Left colon (tissue), 2 donors: ENCODE results near the gene BANP. TPM values are rescaled to one million over a fixed set of nuclear protein-coding genes. Genes with fewer than 3 reads are reported as not detected.
"Not testable (repeated sequence)": the region's sequence is repeated elsewhere in the genome, so short reads cannot be mapped to it uniquely, and the experiment has no call there.

ENCODE experiments used
- ATAC-seq: fragments of 200-7000 bp; cut with Tn5 transposase; one replicate; pipeline ENCODE4 v1.9.1; 2020; ENCODE audit warnings: mild to moderate bottlenecking, moderate library complexity
- DNase-seq, 2 donors: peaks; one replicate each; pipeline ENCODE4 v3.0.0-alpha.2; 2020
- intact Hi-C, 2 donors: fragments of 100-400 bp; cut with DNase I in 1 of 2; cut with micrococcal nuclease in 1 of 2; formaldehyde crosslinking; loops; one replicate each; pipeline versions ENCODE4 v1.11.2 to v1.14.0; 2022; cut with DNase I, micrococcal nuclease
- total RNA-seq, 2 donors: library from RNA; stranded (reverse); fragmentation: NEBNext Ultra II Directional; extraction: Animal tissue kit (Norgen Biotek cat#: 25700); gene quantifications; one replicate each; pipeline ENCODE4 v1.2.1, GENCODE V29; 2021
- donor health status: DM: no; HTN: no; CAD: no.
- donor health status: DM: yes; HTN: yes; CAD: no.

BANP gene
- total RNA-seq, 2 donors from 2014 or later = 19.5 to 20.2 TPM

DNA sequence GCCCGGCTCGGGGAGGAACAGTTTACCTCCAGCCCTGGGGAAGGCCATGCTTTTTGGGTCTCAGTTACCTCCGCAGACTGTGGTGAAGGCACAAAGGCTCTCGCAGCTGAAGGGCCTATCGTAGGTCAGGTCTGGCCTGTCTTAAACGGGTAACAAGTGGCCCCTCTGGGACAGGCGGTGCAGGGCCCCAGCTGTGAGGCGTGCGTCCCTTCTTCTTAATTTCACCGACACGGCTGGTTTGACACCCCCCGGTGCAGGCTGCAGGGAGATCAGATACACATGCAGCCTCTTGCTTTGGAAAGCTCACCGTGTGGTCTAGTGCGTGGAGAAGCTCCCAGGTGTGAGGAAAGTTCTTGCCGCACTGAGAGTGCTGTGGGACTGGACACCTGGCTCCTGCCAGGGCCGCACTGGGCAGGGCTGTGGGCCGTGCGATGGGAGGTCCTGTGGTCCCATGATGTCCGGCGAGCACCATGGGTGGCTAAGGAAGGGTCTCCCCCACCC is 162.4 kb downstream of the BANP start:
- intact Hi-C loops = no loop called here
- no peak for DNase-seq
- ATAC-seq = no peak

GRCh38 chr16:88114541-88115228 is 163.5 kb downstream of the BANP start:
- not testable (repeated sequence) for DNase-seq, ATAC-seq

DNA sequence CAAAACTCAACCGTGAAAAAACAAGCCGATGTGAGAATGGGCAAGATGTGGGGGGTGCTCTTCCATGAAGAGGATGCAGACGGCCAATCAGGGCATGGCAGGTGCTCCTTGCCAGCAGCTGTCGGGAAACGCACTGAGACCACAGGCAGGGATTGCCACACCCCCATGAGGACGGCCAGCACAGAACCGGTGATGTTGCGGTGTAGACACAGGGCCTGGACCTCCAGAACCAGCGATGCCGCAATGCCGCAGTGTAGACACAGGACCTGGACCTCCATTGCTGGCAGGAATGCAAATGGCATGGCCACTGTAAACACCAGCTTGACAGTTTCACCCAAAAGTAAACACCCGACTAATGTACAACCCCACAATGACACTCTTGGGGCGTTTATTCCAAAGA is 164.9 kb downstream of the BANP start:
- intact Hi-C loops = no loop called here
- DNase-seq = no peak

More at GRCh38 chr16:88114541-88115228, 163.5 kb downstream of the BANP start:
- intact Hi-C loops = not testable (repeated sequence)

GRCh38 chr16:88117476-88117868 is 166.2 kb downstream of the BANP start:
- ATAC-seq = no peak
- DNase-seq = no peak
- intact Hi-C loops = no loop called here

More for the DNA sequence above, 164.9 kb downstream of the BANP start:
- no peak for ATAC-seq

DNA sequence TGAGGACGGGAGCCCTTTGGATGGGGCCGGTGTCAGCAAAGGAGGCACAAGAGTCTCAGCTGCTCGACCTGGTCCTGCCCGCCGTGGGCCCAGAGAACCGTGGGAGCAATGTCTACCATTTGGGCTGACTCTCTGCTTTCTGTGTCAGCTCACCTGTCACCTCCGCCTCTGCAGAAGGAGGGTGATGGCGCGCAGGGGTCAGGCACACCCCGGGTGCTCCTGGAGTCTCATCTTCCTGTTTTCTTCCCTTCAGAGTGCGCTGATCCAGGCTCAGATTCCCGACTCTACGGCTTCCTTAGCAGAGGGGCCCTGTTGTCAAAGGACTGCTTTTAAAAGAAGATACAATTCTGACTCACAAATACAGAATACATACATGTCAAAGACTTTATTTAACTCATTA is 167.1 kb downstream of the BANP start:
- DNase-seq = no peak
- intact Hi-C loops = no loop called here
- ATAC-seq = no peak

DNA sequence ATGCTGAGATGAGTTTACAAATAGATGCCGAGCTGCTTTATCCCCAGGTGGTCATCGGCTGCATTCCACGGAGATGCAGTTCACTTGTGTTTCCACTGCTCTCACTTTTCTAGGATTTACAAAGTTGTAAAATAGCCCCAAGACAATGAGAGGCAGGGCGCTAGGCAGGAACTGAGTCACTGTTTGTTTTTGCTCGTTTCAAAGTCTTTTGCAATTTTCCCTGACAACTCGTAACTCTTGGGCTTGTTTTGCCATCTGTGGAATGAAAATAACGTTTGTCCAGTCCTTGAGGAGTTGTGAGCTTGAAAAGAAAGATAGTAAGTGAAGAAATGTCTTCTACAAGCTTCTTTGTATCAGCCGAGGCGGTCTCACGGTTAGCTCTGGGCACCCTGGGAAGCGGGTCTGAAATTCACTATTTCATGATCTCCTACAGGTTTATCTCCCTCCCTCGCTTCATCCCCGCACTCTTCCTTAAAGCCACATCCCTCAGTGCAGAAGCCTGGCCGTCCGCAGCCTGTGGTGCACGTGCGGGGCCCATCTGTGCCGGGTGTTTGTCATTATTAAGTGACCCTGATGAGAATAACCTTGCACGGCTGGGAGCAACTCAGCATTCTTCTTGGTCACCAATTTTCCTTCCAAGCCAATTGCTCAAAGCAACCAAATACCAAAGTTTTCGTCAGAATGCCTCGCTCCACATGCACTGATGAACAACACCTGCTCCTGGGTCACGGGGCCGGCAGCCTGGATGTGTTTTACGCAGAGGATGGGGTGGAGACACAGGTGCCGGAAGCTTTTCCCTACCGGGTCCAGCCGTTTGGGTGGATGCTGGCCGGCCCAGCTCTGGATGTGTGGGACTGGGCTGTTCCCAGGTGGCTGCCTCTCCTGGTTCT is 167.9 kb downstream of the BANP start:
- ATAC-seq, DNase-seq, intact Hi-C loops: not testable (repeated sequence)

DNA sequence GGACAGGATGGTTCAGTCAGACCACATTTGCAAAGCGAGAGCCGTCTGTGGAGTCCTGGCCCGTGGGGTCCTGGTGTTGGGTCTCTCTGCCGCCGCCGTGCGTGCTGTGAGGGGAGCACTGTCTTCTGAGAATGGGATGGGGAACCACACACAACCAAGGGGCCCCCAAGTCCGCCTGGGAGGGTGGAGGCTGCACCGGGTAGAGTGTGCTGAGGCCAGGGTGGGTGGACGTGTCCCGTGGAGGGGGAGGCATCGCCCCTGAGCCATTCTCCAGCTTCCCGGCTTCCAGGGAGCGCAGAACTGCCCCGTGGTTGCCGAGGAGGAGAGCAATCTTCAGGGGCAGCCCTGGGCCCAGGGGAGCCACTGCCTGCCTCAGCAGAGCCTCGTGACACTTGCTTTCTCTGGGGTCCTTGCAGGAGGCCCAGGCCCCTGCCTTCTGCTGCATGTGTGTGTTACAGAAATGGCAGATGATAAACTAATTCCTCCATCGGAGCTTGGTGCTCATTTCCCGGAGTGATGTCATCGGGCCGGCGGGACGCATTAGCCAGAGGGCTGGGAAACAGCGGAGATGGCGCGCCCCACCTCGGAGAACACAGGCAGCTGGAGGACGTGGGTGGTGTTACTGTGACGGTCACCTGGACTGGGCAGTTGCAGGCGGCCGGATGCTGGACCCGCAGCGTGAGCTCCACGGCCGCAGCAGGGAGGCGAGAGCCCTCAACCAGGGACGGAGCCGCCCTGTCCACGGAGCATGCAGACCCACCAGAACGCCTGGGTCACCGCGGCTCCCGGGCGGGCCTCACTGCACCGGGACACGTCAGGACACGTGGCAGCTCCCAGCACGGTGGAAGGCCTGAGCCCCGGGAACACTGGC is 168.9 kb downstream of the BANP start:
- ATAC-seq, intact Hi-C loops, DNase-seq: not testable (repeated sequence)

- DNase-seq (no peak), ATAC-seq (no peak)
- intact Hi-C loops = no loop called here
Measured at GRCh38 chr16:88120812-88121211, 169.6 kb downstream of the BANP start.

- intact Hi-C loops, ATAC-seq, DNase-seq: not testable (repeated sequence)
Measured at GRCh38 chr16:88121391-88121790, 170.2 kb downstream of the BANP start.

DNA sequence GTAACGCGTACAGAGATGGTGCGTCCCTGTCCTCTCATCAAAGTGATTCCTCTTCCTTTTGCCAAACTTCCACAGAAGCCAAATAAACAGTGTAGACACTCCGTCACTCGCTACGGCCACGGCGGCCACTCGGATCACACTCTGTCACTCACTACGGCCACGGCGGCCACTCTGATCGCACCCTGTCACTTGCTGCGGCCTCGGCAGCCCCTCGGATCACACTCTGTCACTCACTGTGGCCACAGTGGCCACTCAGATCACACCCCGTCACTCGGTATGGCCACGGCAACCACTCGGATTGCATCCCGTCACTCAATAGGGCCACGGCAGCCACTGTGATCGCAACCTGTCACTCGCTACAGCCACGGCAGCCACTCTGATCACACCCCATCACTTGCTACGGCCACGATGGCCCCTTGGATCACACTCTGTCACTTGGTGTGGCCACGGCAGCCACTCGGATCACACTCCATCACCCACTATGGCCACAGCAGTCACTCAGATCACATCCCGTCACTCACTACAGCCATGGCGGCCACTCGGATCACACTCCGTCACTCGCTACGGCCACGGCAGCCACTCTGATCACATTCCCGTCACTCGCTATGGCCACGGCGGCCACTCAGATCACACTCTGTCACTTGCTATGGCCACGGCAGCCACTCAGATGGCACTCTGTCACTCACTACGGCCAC is 170.8 kb downstream of the BANP start:
- no peak for ATAC-seq
- intact Hi-C loops = no loop called here

More for the DNA sequence above, 170.8 kb downstream of the BANP start:
- no peak for DNase-seq

Other genes with a start within 250 kb of the BANP start
- 100 to 1,000 TPM in 1 of 2 donors, 10 to 100 TPM in 1; 28.7 to 118 TPM for gene KLHDC4, start 185.4 kb upstream of the BANP start, total RNA-seq
- gene SLC7A5, start 81.9 kb upstream of the BANP start, total RNA-seq = 10 to 100 TPM in 1 of 2 donors, 1 to 10 TPM in 1; 3.6 to 11.2 TPM
- not detected for gene CA5A, start 14.9 kb upstream of the BANP start, total RNA-seq